ENCODE measurements around the gene ARHGAP15.

ARHGAP15 gene

GRCh38 chr2:143195511-143195910 is 66.3 kb downstream of the ARHGAP15 start:
- no peak overlapping the region for H3K4me3 ChIP-seq
- no peak overlapping the region for H3K27ac ChIP-seq
- no peak for DNase-seq (ENCODE audit: low spot score)
- no peak for TF ChIP-seq CTCF (IDR thresholded peaks at IDR 0.05)

DNA sequence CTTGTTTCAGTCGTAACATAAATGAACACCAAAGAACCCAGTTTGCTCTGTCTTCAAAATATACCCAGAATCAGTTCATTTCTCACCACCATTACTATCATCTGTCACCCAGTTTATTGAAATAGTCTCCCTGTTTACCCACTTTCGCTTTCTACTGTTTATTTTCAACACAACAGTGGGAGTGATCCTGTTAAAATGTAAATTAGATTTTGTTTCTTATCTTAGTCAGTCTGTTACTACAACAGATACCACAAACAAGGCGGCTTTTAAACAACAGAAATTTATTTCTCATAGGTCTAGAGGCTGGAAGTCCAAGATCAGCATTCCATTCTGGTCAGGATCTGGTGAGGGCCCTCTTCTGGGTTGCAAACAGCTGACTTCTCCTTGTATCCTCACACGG is 74.8 kb downstream of the ARHGAP15 start:
- DNase-seq (ENCODE audit: low spot score), result no peak
- H3K27ac ChIP-seq, result no peak overlapping the region
- no peak overlapping the region for H3K4me3 ChIP-seq
- TF ChIP-seq CTCF (IDR thresholded peaks at IDR 0.05), result no peak

- Histone ChIP-seq H3K4me3 (no peak overlapping the region), H3K27ac (no peak overlapping the region)
- DNase-seq (ENCODE audit: low spot score), result no peak
- no peak for TF ChIP-seq CTCF (IDR thresholded peaks at IDR 0.05)
Observed at GRCh38 chr2:143205106-143205764, 76.0 kb downstream of the ARHGAP15 start.

- Histone ChIP-seq H3K4me3 (no peak overlapping the region), H3K27ac (no peak overlapping the region)
- no peak for DNase-seq (ENCODE audit: low spot score)
- no peak for TF ChIP-seq CTCF (IDR thresholded peaks at IDR 0.05)
Observed at GRCh38 chr2:143209570-143210445, 80.6 kb downstream of the ARHGAP15 start.

DNA sequence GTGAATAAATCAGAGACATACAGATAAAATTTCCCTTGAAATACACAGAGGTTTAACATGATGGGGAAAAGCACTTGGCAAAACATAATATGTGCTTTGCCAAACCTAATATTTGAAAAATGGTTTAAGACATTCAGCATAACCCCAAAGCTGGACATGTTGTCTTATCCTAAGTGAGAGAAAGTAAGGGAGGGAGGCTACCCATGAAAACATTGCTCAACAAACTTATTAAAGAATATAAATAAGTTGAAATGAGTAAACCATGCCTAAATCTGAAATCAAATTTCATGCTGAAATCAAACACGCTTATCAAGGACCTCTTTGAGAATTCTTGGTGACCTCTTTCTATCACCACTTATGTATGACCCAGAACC is 81.2 kb downstream of the ARHGAP15 start:
- no peak overlapping the region for H3K27ac ChIP-seq
- no peak for DNase-seq (ENCODE audit: low spot score)
- no peak overlapping the region for H3K4me3 ChIP-seq
- TF ChIP-seq CTCF (IDR thresholded peaks at IDR 0.05), result no peak

- no peak overlapping the region for H3K27ac ChIP-seq
- no peak for DNase-seq (ENCODE audit: low spot score)
- no peak overlapping the region for H3K4me3 ChIP-seq
- no peak for TF ChIP-seq CTCF (IDR thresholded peaks at IDR 0.05)
Observed at GRCh38 chr2:143217512-143218115, 88.4 kb downstream of the ARHGAP15 start.

Measured in coronary artery (tissue), 2 donors.